8988T (cell line): ENCODE data around the gene MAP2K2.
"Not testable (repeated sequence)": the region's sequence is repeated elsewhere in the genome, so short reads cannot be mapped to it uniquely, and the experiment has no call there.

Experiments
- DNase-seq: peaks from one replicate; pipeline ENCODE4 v3.0.0; 2011

MAP2K2 gene

DNA sequence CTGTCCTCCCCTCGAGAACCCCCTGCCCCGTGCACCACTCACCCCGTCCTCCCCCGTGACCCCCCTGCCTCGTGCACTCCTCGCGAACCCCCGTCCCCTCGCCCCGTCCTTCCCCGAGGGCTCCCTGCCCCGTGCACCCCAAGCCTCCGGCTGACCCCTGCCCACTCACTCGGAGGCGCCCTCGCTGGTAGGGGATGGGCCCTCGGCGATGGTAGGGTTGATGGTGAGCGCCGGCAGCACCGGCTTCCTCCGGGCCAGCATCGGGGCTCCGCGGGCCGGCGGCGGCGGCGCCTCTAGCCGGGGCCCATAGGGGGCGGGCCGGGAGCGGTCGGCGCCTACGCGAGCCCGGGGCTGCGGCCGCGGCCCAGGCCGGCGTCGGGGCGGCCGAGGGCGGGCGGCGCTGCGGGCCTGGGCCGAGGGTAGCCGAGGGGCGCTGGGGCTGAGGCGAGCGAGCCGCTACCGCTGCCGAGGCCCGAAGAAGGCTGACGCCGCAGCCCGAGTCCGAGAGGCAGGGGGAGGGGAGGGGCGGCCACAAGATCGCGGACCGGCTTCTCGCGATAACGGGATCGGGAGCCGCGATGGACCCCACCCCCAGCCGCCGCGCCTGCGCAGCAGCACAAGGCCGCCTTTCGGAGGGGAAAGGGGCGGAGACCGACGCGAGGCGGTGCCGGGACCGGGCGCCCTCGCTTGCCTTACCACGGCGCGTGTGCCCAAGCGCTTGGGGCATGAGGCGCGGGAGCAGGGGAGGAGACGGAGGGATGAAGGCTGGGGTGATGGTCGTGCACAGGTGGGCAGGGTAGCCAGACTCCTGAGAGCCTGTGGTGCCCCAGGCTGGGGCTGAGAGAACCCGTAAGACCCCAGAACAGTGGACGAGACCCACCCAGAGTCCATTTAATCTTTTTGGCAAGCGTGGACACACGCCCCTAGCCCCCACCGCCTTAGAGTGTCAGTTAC, at the start of gene MAP2K2:
MAP2K2 (minus strand) TSS at position 508 of the 954 bp plus-strand sequence; CDS start at position 261, 247 bp downstream.
- DNase-seq, result peak; percentile 75

DNA sequence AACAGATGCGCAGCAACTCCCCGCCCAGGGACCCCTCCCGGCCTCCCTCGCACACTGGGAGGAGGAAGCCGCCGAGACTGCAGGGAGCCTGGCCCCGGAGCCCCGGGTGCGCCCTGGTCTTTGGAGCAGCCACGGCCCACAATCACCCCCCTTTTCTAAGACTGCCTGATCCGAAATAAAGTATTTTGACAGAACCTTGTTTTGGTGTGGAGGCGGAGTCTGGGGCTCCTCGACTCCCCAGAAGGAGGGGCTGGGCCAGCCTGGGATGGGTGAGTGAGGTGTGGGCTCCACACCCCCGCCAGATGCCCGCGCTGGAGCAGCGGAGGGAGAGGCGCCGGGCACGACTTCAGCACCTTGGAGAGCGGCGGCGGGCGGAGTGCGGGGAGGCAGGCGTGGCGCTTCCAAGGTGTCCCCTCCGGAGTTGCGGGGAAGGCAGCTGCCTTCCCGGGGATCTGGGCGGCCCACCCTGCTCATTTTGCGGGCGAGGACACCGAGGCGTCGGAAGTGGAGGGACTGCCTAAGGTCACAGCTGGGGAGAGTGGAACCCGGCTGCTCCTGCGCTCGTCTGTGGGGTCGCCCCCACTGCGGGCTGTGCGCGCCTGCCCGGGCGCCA, 49.0 kb upstream of the MAP2K2 start:
- DNase-seq, result no peak

DNA sequence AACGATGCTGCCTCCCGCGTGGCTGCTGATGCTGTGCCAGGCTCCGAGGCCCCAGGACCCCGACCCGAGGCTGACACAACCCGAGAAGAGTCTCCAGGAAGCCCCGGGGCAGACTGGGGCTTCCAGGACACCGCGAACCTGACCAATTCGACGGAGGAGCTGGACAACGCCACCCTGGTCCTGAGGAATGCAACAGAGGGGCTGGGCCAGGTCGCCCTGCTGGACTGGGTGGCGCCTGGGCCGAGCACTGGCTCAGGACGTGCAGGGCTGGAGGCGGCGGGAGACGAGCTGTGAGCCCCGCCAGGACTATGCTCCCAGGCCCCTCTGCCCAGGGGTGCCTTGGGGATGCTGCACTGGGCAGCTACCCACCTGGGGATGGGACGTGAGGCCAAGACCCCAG, 47.8 kb upstream of the MAP2K2 start:
- DNase-seq, result no peak

DNA sequence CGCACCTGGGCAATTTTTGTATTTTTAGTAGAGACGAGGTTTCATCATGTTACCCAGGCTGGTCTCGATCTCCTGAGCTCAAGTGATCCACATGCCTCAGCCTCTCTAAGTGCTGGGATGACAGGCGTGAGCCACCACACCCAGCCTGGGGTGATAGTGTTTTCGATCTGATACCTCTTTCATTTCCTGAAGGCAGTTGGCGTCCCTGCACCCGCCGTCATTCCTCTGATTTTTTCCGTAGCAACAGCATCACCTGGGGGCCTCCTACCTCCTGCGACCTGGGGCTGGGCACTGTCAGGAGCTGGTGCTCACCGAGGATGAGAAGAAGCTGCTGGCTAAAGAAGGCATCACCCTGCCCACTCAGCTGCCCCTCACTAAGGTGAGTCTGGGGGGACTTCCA, 40.3 kb upstream of the MAP2K2 start:
- no peak for DNase-seq

DNA sequence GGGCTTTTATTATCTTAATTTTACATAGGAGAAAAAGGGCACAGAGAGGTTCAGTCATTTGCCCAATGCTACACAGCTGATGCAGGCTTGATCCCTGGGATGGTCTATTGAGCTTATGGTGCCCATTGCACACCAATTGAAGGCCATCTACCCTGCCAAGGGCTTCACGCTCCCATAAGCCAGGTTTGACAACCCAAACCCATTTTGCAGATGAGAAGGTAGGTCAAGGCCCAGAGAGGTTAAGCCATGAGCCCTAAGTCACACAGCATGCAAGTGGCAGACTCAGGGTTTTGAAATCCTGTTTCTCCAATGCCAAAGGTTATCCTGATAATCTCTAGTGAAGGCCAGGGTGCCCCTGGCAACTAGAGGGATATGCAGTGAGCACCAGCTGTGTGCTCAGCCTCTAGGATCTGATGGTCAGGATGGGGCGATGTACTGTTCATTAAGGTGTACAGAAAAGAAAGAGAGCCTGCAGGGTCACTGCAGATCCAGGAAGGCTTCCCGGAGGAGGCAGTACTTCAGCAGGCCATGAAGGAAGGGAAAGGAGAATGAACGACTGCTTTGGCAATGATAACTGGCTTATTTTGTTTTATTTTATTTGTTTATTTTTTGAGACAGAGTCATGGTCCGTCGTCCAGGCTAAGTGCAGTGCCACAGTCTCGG, 37.6 kb upstream of the MAP2K2 start:
- no peak for DNase-seq

DNA sequence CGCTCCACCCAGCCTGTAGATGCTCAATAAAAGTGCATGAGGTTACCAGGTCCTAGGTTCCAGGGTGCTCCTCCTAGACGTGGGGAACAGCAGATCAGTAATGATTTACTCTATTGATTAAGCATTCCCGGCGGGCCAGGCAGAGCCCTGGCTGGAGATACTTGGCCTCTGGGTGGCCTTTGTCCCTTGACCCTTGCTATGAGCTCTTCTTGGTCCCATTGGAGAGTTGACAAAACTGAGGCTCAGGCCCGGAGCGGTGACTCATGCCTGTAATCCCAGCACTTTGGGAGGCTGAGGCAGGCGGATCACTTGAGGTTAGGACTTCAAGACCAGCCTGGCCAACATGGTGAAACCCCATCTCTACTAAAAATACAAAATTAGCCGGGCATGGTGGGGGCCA, 34.0 kb upstream of the MAP2K2 start:
- not testable (repeated sequence) for DNase-seq

DNA sequence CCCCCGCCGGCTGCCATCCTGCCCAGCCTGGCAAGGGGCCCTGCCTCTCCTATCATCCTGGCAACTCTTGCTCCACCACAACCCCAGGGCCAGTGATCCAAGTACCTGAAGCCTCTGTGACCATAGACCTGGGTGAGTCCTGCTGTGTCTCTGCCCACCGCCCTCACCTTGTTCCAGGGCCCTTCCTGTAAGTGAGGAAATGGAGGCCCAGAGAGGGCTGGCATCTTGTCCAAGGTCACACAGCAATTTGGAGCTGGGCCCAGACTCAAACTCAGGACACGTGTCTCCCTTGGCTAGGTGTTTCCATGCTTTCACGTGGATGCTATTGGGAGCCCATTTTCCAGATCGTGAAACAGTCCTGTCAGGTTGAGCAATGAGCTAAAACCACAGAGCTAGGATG, 33.2 kb upstream of the MAP2K2 start:
- DNase-seq, result no peak

DNA sequence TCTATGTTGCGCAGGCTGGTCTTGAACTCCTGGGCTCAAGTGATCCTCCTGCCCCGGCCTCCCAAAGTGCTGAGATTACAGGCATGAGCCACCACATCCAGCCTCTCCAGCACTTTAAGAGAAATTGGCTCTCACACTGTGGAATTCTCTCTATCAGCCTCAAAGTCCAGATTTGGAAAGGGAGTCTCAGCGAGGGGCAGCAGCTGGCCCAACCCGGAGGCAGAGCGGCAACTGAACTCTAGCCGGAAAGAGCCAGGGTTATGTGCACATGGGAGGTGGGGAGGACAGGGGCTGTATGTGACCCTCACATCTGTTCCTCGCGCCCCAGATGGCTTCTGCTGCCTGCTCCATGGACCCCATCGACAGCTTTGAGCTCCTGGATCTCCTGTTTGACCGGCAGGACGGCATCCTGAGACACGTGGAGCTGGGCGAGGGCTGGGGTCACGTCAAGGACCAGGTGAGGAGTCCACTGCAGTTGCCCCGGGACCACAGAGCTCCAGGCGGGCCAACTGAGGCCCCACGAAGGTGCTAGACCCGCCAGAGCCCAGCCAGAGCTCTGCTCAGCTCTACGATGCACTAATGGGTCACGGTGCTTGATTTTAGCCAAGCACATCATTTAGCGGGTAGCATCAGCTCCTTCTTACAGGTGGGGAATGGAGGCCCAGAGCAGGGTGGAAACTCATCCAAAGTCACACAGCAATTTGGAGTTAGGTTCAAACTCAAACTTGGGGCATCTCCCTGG, 30.8 kb upstream of the MAP2K2 start:
- no peak for DNase-seq

DNA sequence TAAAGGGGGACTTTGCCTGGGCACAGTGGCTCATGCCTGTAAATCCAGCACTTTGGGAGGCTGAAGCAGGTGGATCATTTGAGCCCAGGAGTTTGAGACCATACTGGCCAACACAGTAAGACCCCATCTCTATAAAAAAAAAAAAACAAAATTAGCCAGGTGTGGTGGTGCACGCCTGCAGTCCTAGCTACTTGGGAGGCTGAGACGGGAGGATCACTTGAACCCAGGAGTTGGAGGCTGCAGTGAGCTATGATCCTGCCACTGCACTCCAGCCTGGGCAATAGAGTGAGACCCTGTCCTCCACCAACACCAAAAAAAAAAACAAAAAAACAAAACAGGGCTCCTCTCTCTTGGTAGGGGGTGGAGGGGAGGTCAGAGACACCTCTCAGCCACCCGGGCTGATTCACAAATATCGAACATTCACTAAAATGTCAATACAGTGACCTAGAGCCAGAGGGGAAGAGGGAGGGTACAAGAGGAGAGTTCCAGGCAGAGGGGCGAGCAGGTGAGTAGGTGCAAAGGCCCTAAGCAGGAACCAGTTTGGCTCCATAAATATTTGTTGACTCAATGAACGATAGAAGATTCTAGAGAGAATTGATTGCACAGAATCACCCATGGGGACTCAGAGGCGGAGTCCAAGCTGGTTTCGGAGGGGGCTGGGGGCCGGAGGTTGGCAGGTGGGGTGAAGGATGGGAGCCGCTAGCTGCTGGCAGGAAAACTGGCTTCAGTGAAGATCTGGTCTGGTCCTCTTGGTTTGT, 28.5 kb upstream of the MAP2K2 start:
- no peak for DNase-seq

DNA sequence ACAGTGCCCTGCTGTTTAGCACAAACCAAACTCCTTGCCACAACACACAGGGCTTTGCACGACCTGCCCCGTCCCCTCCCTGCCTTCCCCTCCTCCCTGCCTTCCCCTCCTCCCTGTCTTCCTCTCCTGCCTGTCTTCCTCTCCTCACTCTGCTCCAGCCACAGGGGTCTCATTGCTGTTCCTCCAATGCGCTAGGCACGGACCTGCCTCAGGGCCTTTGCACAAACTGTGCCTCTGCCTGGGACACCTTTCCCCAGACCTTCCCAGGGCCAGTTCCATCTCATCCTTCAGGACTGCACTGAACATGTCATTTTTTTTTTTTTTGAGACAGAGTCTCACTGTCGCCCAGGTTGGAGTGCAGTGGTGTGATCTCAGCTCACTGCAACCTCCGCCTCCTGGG, 27.7 kb upstream of the MAP2K2 start:
- DNase-seq, result no peak

DNA sequence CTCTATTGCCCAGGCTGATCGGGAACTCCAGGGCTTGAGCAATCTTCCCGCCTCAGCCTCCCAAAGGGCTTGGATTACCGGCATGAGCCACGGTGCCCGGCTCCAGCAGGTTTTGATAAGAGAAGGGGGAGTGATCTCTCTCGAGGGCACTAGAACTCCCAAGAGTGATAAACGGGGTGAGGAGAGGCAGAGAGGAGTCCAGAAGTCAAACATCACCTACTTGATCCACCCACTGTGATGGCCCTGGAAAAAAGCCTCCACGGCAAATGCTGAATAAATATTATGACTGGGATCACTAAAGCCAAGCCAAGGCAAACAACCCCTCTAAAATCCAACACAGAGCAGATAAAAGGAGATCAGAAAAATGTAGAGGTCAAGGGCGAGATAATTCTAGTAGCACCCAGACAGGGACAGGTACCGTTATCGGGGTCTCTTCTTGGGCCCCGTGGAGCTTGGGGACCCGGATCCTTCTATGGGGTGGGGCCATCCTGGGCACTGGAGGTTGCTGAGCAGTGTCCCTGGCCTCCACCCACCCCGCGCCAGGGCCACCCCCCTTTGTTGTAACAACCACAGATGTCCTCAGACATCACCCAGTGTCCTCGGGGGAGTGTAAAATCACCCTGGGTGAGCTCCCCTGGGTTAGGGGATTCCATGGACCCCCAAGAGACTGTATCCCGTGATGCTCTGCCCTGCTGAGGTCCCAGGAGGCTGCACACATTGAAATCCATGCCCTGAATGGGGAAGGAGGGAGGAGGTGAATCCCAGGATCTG, 25.8 kb upstream of the MAP2K2 start:
- no peak for DNase-seq

DNA sequence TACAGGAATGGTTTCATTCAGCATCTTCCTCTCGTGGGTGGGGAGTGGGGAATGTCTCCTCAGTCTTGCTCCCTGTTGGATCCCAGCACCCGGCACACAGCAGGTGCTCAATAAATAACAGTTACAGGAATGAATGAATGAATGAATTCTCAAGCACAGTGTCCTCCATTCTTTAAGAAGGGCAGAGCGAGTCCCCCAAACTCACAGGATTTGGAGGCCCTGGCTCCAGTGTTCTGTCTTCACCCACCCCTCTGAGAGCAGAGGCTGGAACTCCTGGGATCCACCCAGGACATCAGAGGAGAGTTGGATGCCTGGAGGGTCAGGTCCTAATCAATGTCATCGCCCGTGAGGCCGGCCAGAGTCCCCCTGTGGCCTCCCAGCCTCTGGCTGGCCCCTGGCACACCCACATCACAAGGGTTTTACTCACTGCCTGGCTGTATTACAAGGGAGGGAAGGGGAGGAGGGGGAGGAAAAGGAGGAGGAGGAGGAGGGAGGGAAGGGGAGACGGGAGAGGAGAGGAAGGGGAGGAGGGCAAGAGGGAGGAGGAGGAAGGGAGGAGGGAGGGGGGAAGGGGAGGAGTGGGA, 20.8 kb upstream of the MAP2K2 start:
- DNase-seq, result no peak

DNA sequence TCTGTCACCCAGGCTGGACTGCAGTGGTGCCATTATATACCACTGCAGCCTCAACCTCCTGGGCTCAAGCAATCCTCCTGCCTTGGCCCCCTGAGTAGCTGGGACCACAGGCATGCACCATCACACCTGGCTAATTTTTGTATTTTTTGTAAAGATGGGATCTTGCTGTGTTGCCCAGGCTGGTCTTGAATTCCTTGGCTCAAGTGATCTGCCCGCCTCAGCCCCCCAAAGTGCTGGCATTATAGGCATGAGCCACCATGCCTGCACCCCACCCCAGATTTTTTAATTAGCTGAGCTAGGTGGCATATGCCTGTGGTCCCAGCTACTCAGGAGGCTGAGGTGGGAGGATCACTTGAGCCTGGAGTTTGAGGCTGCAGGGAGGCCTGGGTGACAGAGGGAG, 19.0 kb upstream of the MAP2K2 start:
- DNase-seq, result not testable (repeated sequence)

DNA sequence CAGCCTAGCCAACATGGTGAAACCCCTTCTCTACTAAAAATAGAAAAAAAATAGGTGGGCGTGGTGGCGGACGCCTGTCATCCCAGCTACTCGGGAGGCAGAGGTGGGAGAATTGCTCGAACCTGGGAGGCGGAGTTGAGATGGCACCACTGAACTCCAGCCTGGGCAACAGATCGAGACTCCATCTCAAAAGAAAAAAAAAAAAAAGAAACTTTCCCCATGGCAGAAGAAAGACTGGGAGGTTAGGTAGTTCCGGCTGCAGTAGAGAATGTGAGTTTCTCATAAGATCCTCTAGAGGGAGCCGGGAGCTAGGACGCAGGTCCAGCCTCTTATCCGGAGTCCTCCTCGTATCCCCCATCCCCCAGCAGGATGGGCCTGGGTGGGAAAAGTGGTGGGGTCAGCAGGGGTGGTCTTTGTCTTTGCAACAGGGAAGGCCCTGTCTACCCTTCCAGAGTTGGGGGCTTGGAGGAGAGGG, 16.4 kb upstream of the MAP2K2 start:
- peak; percentile 49 for DNase-seq

DNA sequence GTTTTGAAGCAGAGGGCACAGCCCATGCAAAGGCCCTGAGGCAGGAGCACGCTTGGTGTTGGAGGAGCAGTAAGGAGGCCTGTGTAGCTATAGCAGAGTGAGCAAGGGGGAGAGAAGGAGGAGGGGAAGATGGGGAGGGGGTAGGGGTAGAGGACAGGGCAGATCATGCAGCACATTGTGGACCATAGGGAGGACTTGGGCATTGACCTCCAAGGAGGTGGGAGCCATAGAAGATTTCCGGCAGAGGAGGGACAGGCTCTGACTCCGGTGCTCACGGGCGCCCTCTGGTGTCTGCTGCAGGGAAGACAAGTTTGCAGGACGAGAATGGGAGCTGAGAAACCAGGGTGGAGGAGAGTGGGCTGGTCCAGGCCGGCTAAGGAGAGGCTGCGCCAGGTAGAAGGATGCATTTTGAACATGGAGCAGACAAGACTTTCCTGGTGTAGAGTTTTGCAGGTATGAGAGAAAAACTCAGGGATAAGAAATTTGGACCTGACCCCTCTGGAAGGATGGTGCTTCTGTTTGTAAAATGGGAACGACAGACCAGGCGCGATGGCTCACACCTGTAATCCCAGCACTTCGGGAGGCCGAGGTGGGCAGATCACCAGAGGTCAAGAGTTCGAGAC, 15.8 kb upstream of the MAP2K2 start:
- peak; percentile 65 for DNase-seq

DNA sequence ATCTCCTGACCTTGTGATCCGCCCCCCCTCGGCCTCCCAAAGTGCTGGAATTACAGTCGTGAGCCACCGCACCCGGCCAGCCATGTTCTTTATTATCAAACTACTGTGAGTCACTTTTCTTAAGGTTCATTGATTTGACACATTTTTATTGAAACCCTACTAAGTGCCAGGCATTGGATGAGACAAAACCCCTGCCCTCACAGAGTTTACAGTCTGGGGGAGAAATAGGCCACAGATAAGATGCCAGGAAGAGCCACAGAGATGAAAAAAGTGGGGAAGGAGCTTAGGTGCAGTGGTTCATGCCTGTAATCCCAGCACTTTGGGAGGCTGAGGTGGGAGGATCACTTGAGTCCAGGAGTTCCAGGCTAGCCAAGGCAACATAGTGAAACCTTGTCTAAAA, 14.5 kb upstream of the MAP2K2 start:
- DNase-seq, result no peak

DNA sequence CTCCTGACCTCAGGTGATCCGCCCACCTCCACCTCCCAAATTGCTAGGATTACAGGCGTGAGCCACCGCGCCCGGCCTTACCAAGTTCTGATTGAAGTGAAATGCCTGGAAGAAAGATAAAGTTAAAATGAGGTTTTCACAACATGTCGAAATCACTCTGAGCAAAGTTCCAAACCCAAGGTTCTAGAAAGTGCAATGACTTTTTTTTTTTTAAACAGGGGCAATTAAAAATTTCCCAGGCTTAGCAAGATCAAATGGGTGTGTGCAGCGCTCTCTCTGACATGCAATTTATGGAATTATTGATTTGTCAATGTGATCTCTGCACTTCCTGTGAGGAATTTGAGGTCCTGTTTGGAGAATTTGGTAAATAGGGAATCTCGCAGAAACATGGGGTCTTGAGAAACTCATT, 12.8 kb upstream of the MAP2K2 start:
- DNase-seq, result no peak

DNA sequence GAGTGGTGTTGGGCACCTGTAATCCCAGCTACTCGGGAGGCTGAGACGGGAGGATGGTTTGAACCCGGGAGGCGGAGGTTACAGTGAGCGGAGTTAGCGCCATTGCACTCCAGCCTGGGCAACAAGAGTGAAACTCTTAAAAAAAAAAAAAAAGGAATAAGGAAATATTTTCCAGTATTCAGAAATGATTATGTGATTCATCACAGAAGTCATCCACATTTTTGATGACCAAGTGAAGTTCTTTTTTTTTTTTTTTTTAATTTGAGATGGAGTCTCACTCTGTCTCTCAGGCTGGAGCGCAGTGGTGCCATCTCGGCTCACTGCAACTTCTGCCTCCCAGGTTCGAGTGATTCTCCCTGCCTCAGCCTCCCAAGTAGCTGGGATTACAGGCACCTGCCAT, 11.5 kb upstream of the MAP2K2 start:
- not testable (repeated sequence) for DNase-seq

DNA sequence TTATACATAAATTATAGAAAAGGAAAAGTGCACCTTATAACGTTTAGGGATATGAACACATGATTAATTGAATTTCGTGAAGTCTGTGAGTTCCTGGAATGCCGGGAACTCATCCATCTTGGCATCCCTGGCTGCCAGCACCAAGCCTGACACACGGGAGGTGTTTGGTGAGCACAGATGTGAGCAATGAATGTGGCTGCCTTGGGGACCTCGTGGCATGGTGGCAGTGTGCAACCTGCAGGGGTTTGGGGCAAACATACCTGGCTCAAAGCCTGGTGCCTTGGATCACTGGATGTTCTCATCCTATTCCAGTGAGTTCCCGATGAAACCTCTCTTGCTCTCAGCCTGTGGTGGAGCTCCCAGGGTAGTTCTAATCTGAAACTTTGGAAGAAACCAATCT, 10.4 kb upstream of the MAP2K2 start:
- DNase-seq, result no peak

DNA sequence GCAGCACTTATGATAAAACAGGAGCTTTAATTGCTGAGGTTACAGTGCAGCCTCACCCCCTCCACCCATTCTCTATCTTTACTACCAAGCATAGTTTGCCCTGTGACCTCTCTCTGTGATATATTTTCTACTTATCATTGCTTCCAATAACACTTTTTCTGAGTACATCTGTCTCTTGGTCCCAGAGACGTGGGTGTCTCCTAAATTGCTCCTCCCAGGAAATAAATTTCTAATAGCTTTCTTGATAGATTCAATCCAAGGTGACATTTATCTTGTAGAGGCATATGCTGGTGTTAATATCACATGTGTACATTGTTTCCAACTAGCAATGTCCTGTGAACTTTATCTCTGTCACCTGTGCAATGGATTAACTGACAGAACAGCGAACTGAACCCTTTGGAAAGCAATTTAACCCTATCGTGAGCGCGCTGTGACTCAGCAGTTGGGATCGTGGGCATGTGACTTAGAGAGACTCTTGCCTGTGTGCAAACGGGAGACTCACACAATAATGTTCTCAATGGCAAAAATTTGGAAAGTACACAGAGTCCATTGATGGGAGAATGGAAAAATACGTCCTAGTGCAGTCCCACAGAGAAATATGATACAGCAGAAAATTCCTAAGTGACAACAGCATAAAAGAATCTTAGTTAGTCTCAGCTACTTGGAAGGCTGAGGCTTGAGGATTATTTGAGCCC, 7.0 kb upstream of the MAP2K2 start:
- no peak for DNase-seq
